K562 (cell line): Measurements from ENCODE around the gene DAPK1. TPM values are rescaled to one million over a fixed set of nuclear protein-coding genes. Genes with fewer than 3 reads are reported as not detected.

ENCODE experiments used
- ARID1B ChIP-seq: fragments of 450-650 bp; IDR thresholded peaks from 2 replicates; pipeline ENCODE4 v1.6.1; 2016; ENCODE audit warnings: antibody characterized with exemption, mild to moderate bottlenecking, inconsistent platforms
- ZNF165 ChIP-seq: fragments of 250-450 bp; sonication (Bioruptor Pico); IDR thresholded peaks from 2 replicates; pipeline ENCODE4 v1.4.0; 2020; ENCODE audit warnings: borderline replicate concordance
- ZNF449 ChIP-seq: fragments of 250-450 bp; sonication (Bioruptor Pico); IDR thresholded peaks from 2 replicates; pipeline ENCODE4 v1.8.0; 2022; ENCODE audit warnings: moderate library complexity, mild to moderate bottlenecking, inconsistent platforms
- polyA plus RNA-seq, 8 experiments: library from polyadenylated mRNA; depleted of rRNA in 4 of 8; stranded (reverse) in 5 of 8; unstranded in 3 of 8; fragments of >200 nt; fragmentation: Nextera tagmentation in 2 of 8; fragmentation: Illumina TruSeq in 1 of 8; extraction: Ambion mirVana in 2 of 8; extraction: Trizol in 1 of 8; gene quantifications; 2 replicates each; pipeline versions ENCODE4 v1.2.1 to v1.2.3, GENCODE V29; 2011 to 2014; ENCODE audit warnings: inconsistent platforms in 1 of 8, missing spikeins in 1 of 8
- total RNA-seq, 7 experiments: library from RNA; depleted of rRNA in 6 of 7; stranded (reverse); fragments of >200 nt in 6 of 7; fragmentation: Illumina TruSeq in 2 of 7; extraction: Trizol in 2 of 7; gene quantifications; 2 replicates each; pipeline versions ENCODE4 v1.2.1 to v1.2.3, GENCODE V29; 2011 to 2021; ENCODE audit warnings: low replicate concordance in 1 of 7
- TF ChIP-seq, protein P1 (sequence below), 2 experiments: fragments of 450-650 bp; IDR thresholded peaks; 2 replicates each; pipeline ENCODE4 v1.6.1; 2018; ENCODE audit warnings: mild to moderate bottlenecking in 2 of 2, low read depth in 1 of 2; ENCODE audit not compliant: partially characterized antibody in 2 of 2
- TF ChIP-seq, protein P2 (sequence below), 2 experiments: fragments of 450-650 bp in 1 of 2; sonication (generic) in 1 of 2; formaldehyde crosslinking in 1 of 2; IDR thresholded peaks in 1 of 2; conservative IDR thresholded peaks in 1 of 2; 2 replicates each; pipeline versions ENCODE4 v1.6.1 to v1.8.1; 2016 to 2023; ENCODE audit warnings: mild to moderate bottlenecking in 2 of 2, moderate library complexity in 2 of 2, inconsistent platforms in 1 of 2, missing genetic modification reagents in 1 of 2

Gene DAPK1
- total and polyA plus RNA-seq, 9 of the 15 experiments (the other 6 are each of a cell fraction or from before 2014, with no cell fraction given): 1.7 to 26.4 (median 15.8) TPM

GRCh38 chr9:87494970-87495471 lies 2.6 kb upstream of the DAPK1 start (continued):
- TF ChIP-seq, protein P1, sequence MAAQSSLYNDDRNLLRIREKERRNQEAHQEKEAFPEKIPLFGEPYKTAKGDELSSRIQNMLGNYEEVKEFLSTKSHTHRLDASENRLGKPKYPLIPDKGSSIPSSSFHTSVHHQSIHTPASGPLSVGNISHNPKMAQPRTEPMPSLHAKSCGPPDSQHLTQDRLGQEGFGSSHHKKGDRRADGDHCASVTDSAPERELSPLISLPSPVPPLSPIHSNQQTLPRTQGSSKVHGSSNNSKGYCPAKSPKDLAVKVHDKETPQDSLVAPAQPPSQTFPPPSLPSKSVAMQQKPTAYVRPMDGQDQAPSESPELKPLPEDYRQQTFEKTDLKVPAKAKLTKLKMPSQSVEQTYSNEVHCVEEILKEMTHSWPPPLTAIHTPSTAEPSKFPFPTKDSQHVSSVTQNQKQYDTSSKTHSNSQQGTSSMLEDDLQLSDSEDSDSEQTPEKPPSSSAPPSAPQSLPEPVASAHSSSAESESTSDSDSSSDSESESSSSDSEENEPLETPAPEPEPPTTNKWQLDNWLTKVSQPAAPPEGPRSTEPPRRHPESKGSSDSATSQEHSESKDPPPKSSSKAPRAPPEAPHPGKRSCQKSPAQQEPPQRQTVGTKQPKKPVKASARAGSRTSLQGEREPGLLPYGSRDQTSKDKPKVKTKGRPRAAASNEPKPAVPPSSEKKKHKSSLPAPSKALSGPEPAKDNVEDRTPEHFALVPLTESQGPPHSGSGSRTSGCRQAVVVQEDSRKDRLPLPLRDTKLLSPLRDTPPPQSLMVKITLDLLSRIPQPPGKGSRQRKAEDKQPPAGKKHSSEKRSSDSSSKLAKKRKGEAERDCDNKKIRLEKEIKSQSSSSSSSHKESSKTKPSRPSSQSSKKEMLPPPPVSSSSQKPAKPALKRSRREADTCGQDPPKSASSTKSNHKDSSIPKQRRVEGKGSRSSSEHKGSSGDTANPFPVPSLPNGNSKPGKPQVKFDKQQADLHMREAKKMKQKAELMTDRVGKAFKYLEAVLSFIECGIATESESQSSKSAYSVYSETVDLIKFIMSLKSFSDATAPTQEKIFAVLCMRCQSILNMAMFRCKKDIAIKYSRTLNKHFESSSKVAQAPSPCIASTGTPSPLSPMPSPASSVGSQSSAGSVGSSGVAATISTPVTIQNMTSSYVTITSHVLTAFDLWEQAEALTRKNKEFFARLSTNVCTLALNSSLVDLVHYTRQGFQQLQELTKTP (IDR thresholded peaks at IDR 0.05; ENCODE audit: low read depth in 1 of 2, partially characterized antibody in 2 of 2): peak in 1 of 2 experiments; percentile 77
- TF ChIP-seq, protein P2, sequence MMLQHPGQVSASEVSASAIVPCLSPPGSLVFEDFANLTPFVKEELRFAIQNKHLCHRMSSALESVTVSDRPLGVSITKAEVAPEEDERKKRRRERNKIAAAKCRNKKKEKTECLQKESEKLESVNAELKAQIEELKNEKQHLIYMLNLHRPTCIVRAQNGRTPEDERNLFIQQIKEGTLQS (IDR thresholded peaks at IDR 0.05): peak; percentile 44; the same call in 1 of the 2 replicates
- TF ChIP-seq, protein P2 (CRISPR knock-in tag; conservative IDR thresholded peaks at IDR 0.05): no peak
- peak; percentile 40; the same call in 1 of the 2 replicates for TF ChIP-seq ARID1B
- TF ChIP-seq ZNF449 (CRISPR knock-in tag): no peak
- TF ChIP-seq ZNF165: no peak
